ENCODE results near the gene PPP1R14D.

PPP1R14D gene

DNA sequence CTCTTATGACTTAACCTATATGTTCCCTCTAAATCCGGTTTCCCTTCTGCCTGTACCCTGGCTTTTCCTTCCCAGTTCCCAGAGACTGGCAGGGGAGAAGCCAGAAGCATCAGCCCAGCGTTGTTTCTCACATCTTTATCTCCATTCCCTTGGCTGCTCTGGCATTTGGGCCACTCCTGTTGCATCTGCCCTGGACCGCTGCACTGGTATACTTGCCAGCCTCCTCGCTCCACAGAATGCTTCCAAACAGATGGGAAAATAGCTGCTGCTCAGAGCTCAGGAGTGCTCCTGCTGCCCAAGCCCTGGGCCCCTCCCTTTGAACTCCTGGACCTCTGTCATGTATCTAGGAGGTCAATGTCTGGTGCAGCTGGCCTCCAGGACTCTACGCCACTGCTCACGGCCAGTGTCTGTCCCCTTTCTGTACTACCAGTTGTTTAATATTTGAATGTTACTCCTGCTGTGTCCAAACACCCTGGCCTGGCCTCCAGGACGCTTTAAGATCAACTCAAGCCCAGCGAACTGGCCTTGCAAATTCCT lies 22.1 kb upstream of the PPP1R14D start:
- DNase-seq, result no peak

DNA sequence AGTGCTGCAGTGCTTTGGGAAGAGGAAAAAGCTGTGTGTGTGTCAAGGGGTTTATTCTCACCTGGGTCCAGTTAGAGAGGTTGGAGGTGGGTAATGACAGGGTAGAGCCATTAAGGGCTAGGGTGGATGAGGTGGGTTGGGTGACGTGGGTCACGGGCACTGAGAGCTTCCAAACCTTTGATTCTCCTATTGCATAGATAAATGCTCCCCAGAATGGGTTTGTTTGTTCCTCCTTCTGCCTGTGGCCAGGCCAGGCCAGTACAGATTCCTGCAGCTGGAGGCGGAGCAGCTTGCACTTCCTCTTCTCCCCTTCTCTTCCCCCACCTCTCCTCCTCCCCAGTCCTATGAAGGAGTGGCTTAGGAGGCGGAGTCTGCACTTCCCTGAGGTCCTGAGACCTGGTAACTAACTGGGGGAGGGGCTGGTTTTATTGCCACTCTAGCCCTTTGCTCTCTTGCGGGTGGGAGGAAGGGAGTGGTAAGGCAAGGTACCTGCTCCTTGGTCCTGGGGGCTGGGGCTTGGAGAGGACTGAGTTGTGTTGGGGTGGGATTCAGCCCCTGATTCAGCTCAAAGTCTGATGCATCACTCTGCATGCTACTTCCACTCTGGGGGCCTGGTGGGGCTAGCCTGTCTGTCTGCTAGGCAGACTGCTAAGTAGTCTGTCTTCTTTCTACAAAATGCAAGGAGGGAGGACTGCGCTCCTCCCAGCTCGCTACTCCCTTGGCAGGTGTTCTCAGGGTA lies 18.9 kb upstream of the PPP1R14D start:
- DNase-seq, result no peak

DNA sequence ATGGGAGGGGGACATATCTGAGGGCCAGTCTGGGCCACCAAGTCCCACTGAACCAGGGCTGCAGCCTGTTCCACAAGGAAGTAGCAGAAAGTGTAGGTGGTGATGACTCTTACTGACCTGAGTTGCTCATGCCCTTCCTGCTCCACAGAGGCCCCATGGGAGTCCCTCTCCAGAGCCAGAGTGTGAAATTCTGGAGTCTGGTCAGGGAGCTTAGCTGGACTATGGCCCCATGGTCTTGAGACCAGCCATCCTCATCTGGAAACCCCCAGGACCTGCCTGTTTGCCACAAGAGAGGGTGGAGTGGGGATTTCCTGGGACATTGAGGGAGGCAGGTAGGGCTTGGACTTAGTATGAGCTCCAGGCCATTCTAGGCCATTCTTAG lies 18.3 kb upstream of the PPP1R14D start:
- no peak for DNase-seq

GRCh38 chr15:40845511-40846284 lies 17.2 kb upstream of the PPP1R14D start:
- DNase-seq, result no peak

- no peak for DNase-seq
These were observed 16.5 kb upstream of the PPP1R14D start for GRCh38 chr15:40845036-40845435.

DNA sequence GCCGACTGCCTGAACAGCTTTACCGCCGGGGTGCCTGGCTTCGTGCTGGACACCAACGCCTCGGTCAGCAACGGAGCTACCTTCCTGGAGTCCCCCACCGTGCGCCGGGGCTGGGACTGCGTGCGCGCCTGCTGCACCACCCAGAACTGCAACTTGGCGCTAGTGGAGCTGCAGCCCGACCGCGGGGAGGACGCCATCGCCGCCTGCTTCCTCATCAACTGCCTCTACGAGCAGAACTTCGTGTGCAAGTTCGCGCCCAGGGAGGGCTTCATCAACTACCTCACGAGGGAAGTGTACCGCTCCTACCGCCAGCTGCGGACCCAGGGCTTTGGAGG lies 16.2 kb upstream of the PPP1R14D start:
- DNase-seq, result peak; percentile 18

DNA sequence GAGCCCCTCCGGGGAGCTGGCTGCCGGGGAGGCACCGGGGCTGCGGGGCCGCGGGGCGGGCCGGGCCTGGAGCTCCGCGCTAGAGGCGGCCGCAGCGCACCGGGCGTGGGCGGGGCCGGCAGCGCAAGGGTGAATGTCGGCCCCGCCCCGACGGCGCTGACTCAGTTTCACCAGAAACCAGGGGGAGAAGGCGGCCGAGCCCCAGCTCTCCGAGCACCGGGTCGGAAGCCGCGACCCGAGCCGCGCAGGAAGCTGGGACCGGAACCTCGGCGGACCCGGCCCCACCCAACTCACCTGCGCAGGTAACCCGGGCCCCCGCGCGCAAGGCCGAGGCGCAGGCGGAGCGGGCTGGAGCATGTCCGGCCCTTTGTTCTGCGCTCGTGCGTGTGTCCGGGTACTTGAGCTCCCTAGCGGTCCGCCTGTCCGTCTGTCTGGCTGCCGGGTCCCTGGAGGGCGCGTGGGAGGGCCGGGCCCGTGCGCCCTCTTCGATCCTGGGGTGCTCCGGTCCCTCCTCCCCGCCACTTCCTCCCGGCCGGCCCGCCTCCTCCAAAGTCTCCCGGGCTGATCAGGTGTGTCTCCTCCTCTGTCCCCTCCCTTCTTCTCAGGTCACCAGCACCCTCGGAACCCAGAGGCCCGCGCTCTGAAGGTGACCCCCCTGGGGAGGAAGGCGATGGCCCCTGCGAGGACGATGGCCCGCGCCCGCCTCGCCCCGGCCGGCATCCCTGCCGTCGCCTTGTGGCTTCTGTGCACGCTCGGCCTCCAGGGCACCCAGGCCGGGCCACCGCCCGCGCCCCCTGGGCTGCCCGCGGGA lies 15.6 kb upstream of the PPP1R14D start, which contains the start of gene SPINT1:
Gene SPINT1 (plus strand): TSS at position 164 of the 811 bp plus-strand sequence. CDS start 507 bp downstream, at position 671.
- peak; percentile 79 for DNase-seq

- DNase-seq, result no peak
These were observed 14.9 kb upstream of the PPP1R14D start for GRCh38 chr15:40843261-40843884.

GRCh38 chr15:40841741-40842140 lies 13.2 kb upstream of the PPP1R14D start:
- no peak for DNase-seq

- DNase-seq, result no peak
These were observed 10.2 kb upstream of the PPP1R14D start for GRCh38 chr15:40838756-40839155.

DNA sequence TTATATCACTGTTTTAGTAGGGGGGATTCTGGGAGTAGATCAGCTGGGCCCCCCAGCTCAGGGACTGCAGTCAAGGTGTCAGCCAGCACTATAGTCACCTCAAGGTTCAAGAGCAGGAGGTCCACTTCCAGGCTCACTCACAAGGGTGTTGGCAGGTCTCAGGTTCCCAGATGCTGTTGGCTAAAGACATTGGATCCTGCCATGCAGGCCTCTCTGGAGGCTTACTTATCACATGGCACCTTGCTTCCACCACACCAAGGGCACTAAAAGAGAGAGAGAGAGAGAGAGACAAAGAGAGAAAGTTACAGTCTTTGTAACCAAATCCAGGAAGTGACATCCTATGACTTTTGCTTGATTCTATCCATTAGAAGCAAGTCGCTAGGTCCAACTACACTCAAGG lies 7.5 kb upstream of the PPP1R14D start:
- DNase-seq, result no peak

DNA sequence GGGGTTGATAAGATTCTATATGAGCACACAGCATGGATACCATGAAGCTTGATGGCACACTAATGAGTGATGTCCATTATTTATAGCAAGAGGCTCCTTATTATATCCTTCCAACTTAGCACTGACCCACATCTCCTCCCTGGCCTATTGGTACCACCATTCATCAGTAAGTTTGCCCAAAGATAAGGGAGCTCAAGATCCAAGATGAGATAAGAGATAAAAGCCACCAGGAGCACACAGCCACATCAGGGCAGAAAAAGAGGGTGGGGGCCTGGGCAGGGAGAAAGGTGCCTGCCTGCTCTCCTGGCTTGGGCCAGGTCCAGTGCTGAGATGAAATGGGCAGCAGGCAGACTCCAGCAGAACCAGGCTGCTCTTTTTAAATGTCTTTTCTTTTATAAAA lies 4.4 kb upstream of the PPP1R14D start:
- DNase-seq, result no peak

DNA sequence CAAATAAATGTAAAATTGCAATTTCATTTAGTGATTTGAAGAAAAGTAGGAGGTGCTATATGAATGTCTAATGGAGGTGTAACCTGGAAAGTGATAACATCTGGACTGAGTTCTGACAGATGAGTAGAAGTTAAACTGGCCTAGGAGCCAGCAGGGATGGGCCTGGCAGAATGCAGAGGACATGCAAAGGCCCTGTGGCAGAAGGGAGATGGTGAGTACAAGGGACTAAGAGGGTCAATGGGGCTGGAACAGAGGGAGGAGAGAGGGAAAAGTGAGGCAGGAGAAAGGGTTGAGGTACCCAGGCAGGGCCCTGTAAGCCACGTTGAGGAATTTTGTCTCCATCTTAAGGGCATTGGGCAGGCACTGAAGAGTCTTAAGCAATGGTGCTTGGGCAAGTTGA lies 3.4 kb upstream of the PPP1R14D start:
- DNase-seq, result no peak

DNA sequence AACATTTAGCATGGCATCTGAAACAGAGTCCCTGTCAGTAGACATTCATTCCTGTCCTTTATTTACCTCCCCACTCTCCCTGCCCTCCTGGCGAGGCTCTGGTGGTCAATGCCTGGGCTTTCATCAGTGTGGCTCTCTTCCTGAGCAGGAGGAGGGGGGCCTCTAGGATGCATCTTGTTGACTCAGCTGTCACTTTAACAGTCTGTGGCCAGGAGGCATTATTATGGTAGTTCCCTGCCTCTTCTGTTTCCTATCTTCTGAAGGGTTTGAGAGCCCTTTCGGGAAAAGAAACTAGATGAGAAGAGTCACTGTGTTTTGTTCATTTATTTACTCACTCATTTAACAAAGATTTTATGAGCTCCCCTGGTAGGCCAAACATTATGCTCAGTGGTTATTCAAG lies 2.4 kb upstream of the PPP1R14D start:
- DNase-seq, result no peak

- DNase-seq, result no peak
These were observed 607 bp upstream of the PPP1R14D start for GRCh38 chr15:40829115-40829514.

- no peak for DNase-seq
These were observed 2.0 kb downstream of the PPP1R14D start for GRCh38 chr15:40826423-40827075.

GRCh38 chr15:40825661-40826422 lies 2.7 kb downstream of the PPP1R14D start:
- no peak for DNase-seq

GRCh38 chr15:40823572-40824343 lies 4.8 kb downstream of the PPP1R14D start:
- no peak for DNase-seq

- DNase-seq, result no peak
These were observed 7.3 kb downstream of the PPP1R14D start for GRCh38 chr15:40821195-40821594.

GRCh38 chr15:40819048-40819447 lies 9.5 kb downstream of the PPP1R14D start:
- no peak for DNase-seq

All from stimulated activated naive CD4-positive, alpha-beta T cell treated with Interleukin-2 at 50 U/mL for 16 hours (primary cell).